MM.1S (cell line): ENCODE results near the gene CYSTM1.

ENCODE experiments used
- CTCF ChIP-seq: fragments of 300-600 bp; sonication (generic); IDR thresholded peaks from 2 replicates; pipeline ENCODE4 v1.5.1; 2016; ENCODE audit warnings: antibody characterized with exemption, low read length, mixed read lengths
- EZH2 ChIP-seq: fragments of 300-600 bp; sonication (generic); optimal IDR thresholded peaks from 2 replicates; pipeline ENCODE3; 2017; ENCODE audit warnings: low read depth, mild to moderate bottlenecking, antibody characterized with exemption, low read length, mixed read lengths
- EZH2phosphoT487 ChIP-seq: fragments of 300-600 bp; sonication (generic); IDR thresholded peaks from 2 replicates; pipeline ENCODE4 v1.6.1; 2018; ENCODE audit warnings: antibody characterized with exemption, low read length

- no peak for TF ChIP-seq CTCF
- TF ChIP-seq EZH2phosphoT487: no peak
- TF ChIP-seq EZH2: no peak
Measured at GRCh38 chr5:140230373-140230772, 55.4 kb downstream of the CYSTM1 start.
